ENCODE results near the gene ANKRD44.

Gene ANKRD44

DNA sequence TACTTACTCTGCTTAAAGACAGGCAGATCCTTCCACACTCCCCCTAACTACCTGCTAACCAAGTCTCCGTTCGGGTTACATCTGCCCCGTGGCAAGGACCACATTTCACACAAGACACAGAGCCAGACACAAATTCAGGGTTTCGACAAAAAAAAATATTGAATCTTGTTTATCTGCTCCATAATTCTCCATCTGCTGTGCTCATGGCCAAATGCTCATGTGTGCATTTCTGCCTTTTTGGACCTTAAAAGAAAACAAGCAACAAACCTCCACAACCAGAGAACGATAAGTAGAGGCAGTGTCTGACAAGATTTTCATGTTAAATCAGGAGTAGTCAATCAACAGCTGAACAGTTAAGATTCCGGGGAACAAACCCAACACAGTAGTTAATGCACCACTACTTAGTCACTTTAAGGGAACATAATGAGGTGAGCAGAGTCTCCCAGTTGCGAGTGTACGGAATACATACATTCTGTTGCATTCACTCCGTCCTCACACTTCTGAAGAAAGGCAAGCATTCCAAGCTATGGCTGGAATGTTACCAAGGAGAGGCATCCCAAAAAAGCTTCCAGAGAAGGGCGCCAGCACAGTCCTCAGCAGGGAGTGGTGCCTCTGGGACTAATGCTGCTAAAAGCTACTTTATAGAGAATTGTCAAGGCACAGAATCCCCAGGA is 121.0 kb downstream of the ANKRD44 start:
- in situ Hi-C loops (cut with MboI; ENCODE audit: low sequenced_read_pairs): loop anchor here (10.0 kb wide), 1 partner anchor 125 kb away; the partner anchor contains the start of gene ANKRD44

GRCh38 chr2:197185676-197186075 is 124.9 kb downstream of the ANKRD44 start:
- in situ Hi-C loops (cut with MboI; ENCODE audit: low sequenced_read_pairs): no loop called here

DNA sequence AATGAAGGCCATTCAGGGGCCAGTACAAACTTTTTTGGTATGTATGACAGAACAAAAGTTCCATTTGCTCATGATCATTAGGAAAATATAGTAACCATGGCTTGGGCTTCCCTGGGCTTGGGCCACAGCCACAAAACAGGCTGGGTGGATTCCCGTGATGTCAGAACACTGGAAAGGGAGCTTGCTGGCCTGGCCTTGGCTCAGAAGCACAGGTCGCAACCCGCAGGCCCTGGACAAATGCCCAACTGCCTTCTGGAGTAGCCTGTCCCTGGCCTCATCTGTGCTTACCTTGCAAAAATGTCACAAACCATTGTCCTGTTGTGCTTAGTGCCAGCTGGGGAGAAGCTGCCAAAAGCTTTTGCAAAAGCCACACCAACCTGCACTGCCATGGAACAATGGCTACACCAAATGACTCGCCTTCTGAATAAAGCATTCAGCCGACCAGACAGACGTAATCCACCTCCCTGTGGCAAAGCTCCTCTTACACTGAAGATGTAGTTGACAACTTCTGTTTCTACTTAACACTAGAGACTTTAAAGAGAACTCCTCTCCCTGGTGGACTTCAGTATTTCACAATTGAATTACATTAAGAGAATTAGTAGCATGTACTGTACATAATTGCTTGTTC is 125.5 kb downstream of the ANKRD44 start:
- in situ Hi-C loops (cut with MboI; ENCODE audit: low sequenced_read_pairs): no loop called here

- in situ Hi-C loops (cut with MboI; ENCODE audit: low sequenced_read_pairs): no loop called here
Observed at GRCh38 chr2:197183355-197183754, 127.2 kb downstream of the ANKRD44 start.

DNA sequence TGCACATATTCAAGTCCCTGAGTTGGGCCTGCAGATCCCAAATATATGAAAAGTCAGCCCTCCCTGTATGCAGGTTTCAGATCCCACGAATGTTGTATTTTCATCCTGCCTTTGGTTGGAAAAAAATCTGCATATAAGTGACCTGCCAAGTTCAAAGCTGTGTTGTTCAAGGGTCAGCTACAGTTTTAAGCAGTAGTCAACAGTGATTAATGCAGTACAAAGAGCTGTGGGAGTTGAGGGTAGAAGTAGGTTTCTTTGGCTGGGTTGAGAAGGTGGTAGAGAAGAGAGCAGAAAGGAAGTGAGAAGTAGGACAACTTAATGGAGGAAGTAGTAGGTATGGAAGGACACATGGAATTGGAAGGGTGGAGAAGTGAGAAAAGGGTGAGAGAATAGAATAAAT is 127.9 kb downstream of the ANKRD44 start:
- in situ Hi-C loops (cut with MboI; ENCODE audit: low sequenced_read_pairs): no loop called here

- in situ Hi-C loops (cut with MboI; ENCODE audit: low sequenced_read_pairs): no loop called here
Observed at GRCh38 chr2:197181491-197181890, 129.1 kb downstream of the ANKRD44 start.

DNA sequence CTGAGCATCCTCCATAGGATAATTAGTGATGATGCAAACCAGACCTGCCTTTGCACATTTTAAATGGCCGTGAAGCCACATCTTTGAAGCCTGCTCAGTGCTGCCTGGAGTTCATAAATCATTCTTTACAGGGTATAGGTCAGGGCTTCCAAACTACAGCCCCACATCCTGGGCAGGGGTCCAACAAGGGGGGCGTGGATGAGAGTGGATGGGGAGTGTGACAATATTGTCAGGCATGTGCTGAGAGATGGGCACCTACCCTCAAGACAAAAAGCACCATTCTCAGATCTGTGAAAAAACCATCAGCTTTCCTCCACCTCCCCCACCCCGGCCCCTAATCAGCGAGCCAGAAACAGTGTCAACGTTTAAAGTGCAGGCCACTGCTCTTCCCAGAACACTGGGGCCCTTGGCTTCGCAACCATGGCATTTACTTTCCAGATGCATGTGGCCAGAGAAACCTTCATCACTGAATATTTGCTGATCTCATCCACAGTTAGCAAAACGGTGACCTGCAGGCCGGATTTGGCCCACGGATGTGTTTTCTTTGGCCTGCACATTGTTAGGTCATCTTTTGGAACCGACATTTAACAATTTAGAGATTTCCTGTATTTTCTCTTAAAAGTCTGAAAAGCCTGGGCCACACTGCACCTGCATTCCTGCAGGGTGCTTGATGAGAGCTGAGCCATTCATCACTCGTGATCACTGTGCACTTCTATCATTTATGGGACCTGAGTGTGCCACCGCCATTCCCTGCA is 130.7 kb downstream of the ANKRD44 start:
- in situ Hi-C loops (cut with MboI; ENCODE audit: low sequenced_read_pairs): no loop called here

DNA sequence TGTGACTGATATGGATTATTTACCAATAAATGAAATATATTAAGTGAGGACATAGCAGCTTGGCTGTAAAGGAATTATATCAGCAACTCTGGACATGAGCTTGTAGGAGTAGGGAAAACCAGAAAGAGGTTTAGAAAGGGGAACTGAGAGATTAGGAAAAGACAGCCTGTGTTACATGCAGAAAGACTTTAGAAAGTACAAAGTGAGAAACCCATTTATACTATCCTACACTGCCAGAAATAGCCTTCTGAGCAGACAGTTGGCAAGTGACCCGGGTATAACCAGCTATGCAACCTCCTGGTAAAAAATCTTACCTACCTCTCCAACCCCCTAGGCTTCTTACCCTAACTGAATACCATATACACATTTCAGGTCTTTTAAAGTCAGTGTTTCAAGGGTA is 134.1 kb downstream of the ANKRD44 start:
- in situ Hi-C loops (cut with MboI; ENCODE audit: low sequenced_read_pairs): no loop called here

GRCh38 chr2:197174539-197175094 is 136.0 kb downstream of the ANKRD44 start:
- in situ Hi-C loops (cut with MboI; ENCODE audit: low sequenced_read_pairs): no loop called here

- in situ Hi-C loops (cut with MboI; ENCODE audit: low sequenced_read_pairs): no loop called here
Observed at GRCh38 chr2:197171582-197171981, 139.0 kb downstream of the ANKRD44 start.

DNA sequence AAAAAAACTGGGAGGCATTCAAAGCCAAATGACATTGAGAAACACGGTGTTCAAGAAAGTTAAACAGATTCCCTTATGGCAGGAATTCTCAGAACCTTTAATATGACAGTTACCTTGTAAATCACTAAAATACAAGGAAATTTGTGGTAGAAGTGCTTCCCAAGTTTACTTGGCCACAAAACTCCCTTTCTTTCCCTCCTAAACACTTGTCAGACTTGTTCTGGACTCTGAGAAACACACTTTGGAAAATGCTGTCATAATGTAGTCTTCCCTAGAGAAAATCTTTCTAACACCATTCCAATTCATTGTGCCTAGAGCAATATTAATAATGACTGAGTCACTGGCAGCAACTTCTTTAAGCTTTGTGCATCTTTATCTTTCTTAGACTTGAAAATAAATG is 140.4 kb downstream of the ANKRD44 start:
- in situ Hi-C loops (cut with MboI; ENCODE audit: low sequenced_read_pairs): no loop called here

DNA sequence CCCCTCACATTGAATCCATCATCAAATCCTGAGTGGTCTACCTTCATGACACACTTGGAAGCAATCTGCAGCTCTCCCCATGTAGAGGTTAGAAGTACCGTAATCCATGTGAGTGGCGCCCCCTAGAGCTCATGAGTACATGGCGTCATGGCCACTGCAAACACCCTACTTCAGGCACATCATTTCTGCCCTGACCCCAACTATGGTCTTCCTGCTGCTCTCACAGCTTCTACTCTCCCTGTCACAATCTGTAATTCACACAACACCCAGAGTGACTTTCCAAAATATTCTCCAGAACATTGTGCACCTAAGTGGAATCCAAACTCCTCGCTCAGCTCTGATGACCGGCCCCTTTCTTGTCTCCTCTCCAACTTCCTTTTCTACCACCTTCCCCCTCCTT is 141.9 kb downstream of the ANKRD44 start:
- in situ Hi-C loops (cut with MboI; ENCODE audit: low sequenced_read_pairs): no loop called here

DNA sequence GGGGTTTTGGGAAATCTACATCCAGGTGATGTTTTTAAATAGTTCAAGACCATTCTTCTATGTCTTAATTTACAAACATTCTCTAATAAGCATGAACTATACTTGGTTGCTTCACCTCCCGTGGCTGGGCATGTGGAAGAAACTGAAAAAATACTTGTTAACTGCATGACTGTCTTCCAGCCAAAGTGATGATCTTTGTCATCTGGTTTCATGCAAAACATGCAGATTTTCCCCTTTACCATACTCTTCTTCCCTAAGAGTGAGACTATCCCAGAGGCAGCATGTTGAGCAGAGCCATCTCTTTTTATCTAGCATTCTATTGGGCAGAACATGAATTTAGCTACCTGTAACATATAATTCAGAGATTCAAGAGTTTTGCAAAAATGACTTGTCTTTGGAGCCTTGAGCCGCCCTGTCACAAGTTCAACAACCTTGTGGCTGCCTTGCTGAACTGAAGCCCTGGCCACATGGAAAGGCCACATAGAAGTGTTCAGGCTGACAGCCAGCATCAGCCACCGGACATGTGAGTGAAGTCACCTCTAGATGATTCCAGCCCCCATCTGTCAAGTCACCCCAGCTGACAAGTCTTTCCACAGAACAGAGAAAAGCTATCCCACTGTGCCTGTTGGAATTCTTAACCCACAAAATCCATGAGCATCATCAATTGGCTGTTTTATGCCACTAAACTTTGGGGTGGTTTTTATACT is 142.8 kb downstream of the ANKRD44 start:
- in situ Hi-C loops (cut with MboI; ENCODE audit: low sequenced_read_pairs): no loop called here

GRCh38 chr2:197165020-197165419 is 145.6 kb downstream of the ANKRD44 start:
- in situ Hi-C loops (cut with MboI; ENCODE audit: low sequenced_read_pairs): no loop called here

GRCh38 chr2:197164141-197164754 is 146.3 kb downstream of the ANKRD44 start:
- in situ Hi-C loops (cut with MboI; ENCODE audit: low sequenced_read_pairs): no loop called here

- in situ Hi-C loops (cut with MboI; ENCODE audit: low sequenced_read_pairs): no loop called here
Observed at GRCh38 chr2:197163712-197164140, 146.9 kb downstream of the ANKRD44 start.

GRCh38 chr2:197161774-197162173 is 148.8 kb downstream of the ANKRD44 start:
- in situ Hi-C loops (cut with MboI; ENCODE audit: low sequenced_read_pairs): no loop called here

DNA sequence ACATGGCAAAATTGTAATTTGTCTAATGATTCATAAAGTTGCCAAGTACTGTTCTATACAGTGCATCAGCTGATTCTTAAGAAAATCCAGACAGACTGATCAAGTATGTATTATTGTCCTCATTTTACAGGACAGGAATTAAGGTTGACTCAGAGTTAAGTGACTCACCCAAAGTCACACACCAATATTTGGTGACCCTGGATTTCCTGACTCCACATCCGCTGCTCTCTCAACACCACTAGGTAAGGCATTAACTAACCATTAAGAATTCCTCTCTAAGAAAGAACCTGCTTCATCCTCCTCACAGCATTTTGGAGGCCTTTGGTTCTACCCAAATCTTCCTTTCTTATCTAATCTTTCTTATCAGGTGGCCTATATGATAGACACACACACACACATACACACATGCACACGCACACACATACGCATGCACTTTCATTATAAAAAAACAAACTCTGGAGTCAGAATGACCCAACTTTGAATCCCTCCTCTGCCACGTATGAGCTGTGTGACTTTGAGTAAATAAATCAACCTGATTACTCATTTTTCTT is 150.8 kb downstream of the ANKRD44 start:
- in situ Hi-C loops (cut with MboI; ENCODE audit: low sequenced_read_pairs): no loop called here

- in situ Hi-C loops (cut with MboI; ENCODE audit: low sequenced_read_pairs): no loop called here
Observed at GRCh38 chr2:197158591-197159550, 151.7 kb downstream of the ANKRD44 start.

Measured in HL-60/S4 treated with retinoic acid at 250 ng/mL for 4 days and 3 days (cell line).